Nephron progenitor cell (in vitro differentiated cells): ENCODE measurements around the gene ZFPM1.
A peak's percentile ranks its signal among the peaks of the same experiment; 100 is the strongest.

ENCODE experiments used
- DNase-seq: peaks from one replicate; pipeline ENCODE4 v3.0.0; 2021
- H3K27ac Mint-ChIP-seq: 2 replicates; pipeline ENCODE4 v1.8.0; 2021; ENCODE audit warnings: mild to moderate bottlenecking, moderate library complexity, mixed read lengths
- H3K27me3 Mint-ChIP-seq: 2 replicates; pipeline ENCODE4 v1.8.0; 2021; ENCODE audit warnings: mild to moderate bottlenecking, low read depth, mixed read lengths; ENCODE audit not compliant: poor library complexity
- H3K36me3 Mint-ChIP-seq: 2 replicates; pipeline ENCODE4 v1.8.0; 2021; ENCODE audit warnings: low read depth, mixed read lengths
- H3K4me1 Mint-ChIP-seq: 2 replicates; pipeline ENCODE4 v1.8.0; 2021; ENCODE audit warnings: mixed read lengths
- H3K4me3 Mint-ChIP-seq: 2 replicates; pipeline ENCODE4 v1.8.0; 2021; ENCODE audit warnings: mild to moderate bottlenecking, moderate library complexity, mixed read lengths
- H3K9me3 Mint-ChIP-seq: 2 replicates; pipeline ENCODE4 v1.8.0; 2021; ENCODE audit warnings: mild to moderate bottlenecking, moderate library complexity, mixed read lengths
- CTCF ChIP-seq: fragments of 200-600 bp; sonication (generic); IDR thresholded peaks from 2 replicates; pipeline ENCODE4 v1.5.0; 2021; ENCODE audit warnings: antibody characterized with exemption

The ZFPM1 gene

GRCh38 chr16:88491560-88492310 lies 38.7 kb downstream of the ZFPM1 start:
- Mint-ChIP-seq H3K4me1 (peaks cover 4% of the 10 kb centered on the region), H3K36me3 (no peaks in the 10 kb centered on the region), H3K27me3 (no peaks in the 10 kb centered on the region), H3K4me3 (no peak overlapping the region), H3K9me3 (no peaks in the 10 kb centered on the region), H3K27ac (peak overlapping the region; percentile 33)
- no peak for DNase-seq
- TF ChIP-seq CTCF: no peak

GRCh38 chr16:88493879-88494278 lies 40.8 kb downstream of the ZFPM1 start:
- TF ChIP-seq CTCF: no peak
- Mint-ChIP-seq H3K27ac (no peak overlapping the region), H3K4me3 (no peak overlapping the region), H3K4me1 (peaks cover 8% of the 10 kb centered on the region), H3K9me3 (no peaks in the 10 kb centered on the region), H3K36me3 (no peaks in the 10 kb centered on the region), H3K27me3 (no peaks in the 10 kb centered on the region)
- no peak for DNase-seq

- no peak for TF ChIP-seq CTCF
- Mint-ChIP-seq H3K27ac (no peak overlapping the region), H3K4me1 (peaks cover 12% of the 10 kb centered on the region), H3K36me3 (no peaks in the 10 kb centered on the region), H3K9me3 (no peaks in the 10 kb centered on the region), H3K27me3 (no peaks in the 10 kb centered on the region), H3K4me3 (no peak overlapping the region)
- no peak for DNase-seq
These were observed 41.5 kb downstream of the ZFPM1 start for GRCh38 chr16:88494335-88495154.

- no peaks in the 10 kb centered on the region for H3K36me3 Mint-ChIP-seq
- no peak for DNase-seq
- no peaks in the 10 kb centered on the region for H3K9me3 Mint-ChIP-seq
- no peak for TF ChIP-seq CTCF
- H3K4me3 Mint-ChIP-seq: no peak overlapping the region
- no peak overlapping the region for H3K27ac Mint-ChIP-seq
- no peaks in the 10 kb centered on the region for H3K27me3 Mint-ChIP-seq
- H3K4me1 Mint-ChIP-seq: peaks cover 12% of the 10 kb centered on the region
These were observed 42.2 kb downstream of the ZFPM1 start for GRCh38 chr16:88495268-88495772.

- no peak for TF ChIP-seq CTCF
- no peaks in the 10 kb centered on the region for H3K27me3 Mint-ChIP-seq
- H3K36me3 Mint-ChIP-seq: no peaks in the 10 kb centered on the region
- DNase-seq: no peak
- no peaks in the 10 kb centered on the region for H3K9me3 Mint-ChIP-seq
- no peak overlapping the region for H3K4me3 Mint-ChIP-seq
- H3K27ac Mint-ChIP-seq: peak overlapping the region; percentile 85
- H3K4me1 Mint-ChIP-seq: peaks cover 16% of the 10 kb centered on the region
These were observed 44.7 kb downstream of the ZFPM1 start for GRCh38 chr16:88497561-88498462.
